Hepatocyte (in vitro differentiated cells): ENCODE measurements around the gene PYGL. TPM values are rescaled to one million over a fixed set of nuclear protein-coding genes. Genes with fewer than 3 reads are reported as not detected.

Experiments
- DNase-seq: peaks from one replicate; pipeline ENCODE4 v3.0.0-alpha.2; 2016; ENCODE audit warnings: low spot score
- H2AFZ ChIP-seq: fragments of 200-600 bp; sonication (generic); 2 replicates; pipeline ENCODE4 v1.6.0; 2016; ENCODE audit warnings: antibody characterized with exemption, mild to moderate bottlenecking
- H3K27ac ChIP-seq: fragments of 200-600 bp; sonication (generic); 2 replicates; pipeline ENCODE4 v1.5.1; 2016; ENCODE audit warnings: mild to moderate bottlenecking
- H3K27me3 ChIP-seq: fragments of 200-600 bp; sonication (generic); 2 replicates; pipeline ENCODE4 v1.6.1; 2016
- H3K36me3 ChIP-seq: fragments of 200-600 bp; sonication (generic); replicated peaks from 2 replicates; pipeline ENCODE4 v1.5.1; 2016; ENCODE audit warnings: low read depth; ENCODE audit not compliant: insufficient read depth
- H3K4me1 ChIP-seq: fragments of 200-600 bp; sonication (generic); 2 replicates; pipeline ENCODE4 v1.5.1; 2016; ENCODE audit warnings: mild to moderate bottlenecking, moderate library complexity; ENCODE audit not compliant: insufficient read depth
- H3K4me2 ChIP-seq: fragments of 200-600 bp; sonication (generic); 2 replicates; pipeline ENCODE4 v1.6.0; 2016
- H3K4me3 ChIP-seq: fragments of 200-600 bp; sonication (generic); 2 replicates; pipeline ENCODE4 v1.5.1; 2016; ENCODE audit warnings: mild to moderate bottlenecking
- H3K79me2 ChIP-seq: fragments of 200-600 bp; sonication (generic); 2 replicates; pipeline ENCODE4 v1.6.0; 2017; ENCODE audit warnings: mild to moderate bottlenecking
- H3K9me2 ChIP-seq: fragments of 200-600 bp; sonication (generic); replicated peaks from 2 replicates; pipeline ENCODE4 v1.6.0; 2017; ENCODE audit warnings: mild to moderate bottlenecking; ENCODE audit not compliant: insufficient read depth
- H3K9me3 ChIP-seq: fragments of 200-600 bp; sonication (generic); 2 replicates; pipeline ENCODE4 v1.5.1; 2016; ENCODE audit warnings: low read depth, mild to moderate bottlenecking
- H4K20me1 ChIP-seq: fragments of 200-600 bp; sonication (generic); 2 replicates; pipeline ENCODE4 v1.6.0; 2016; ENCODE audit warnings: mild to moderate bottlenecking; ENCODE audit not compliant: insufficient read depth, poor library complexity, severe bottlenecking
- EZH2 ChIP-seq: fragments of 200-600 bp; sonication (generic); IDR thresholded peaks from 2 replicates; pipeline ENCODE4 v1.6.1; 2016; ENCODE audit warnings: antibody characterized with exemption, mild to moderate bottlenecking, borderline replicate concordance
- EZH2phosphoT487 ChIP-seq: fragments of 200-600 bp; sonication (generic); IDR thresholded peaks from one replicate; pipeline ENCODE4 v1.6.1; 2018; ENCODE audit warnings: antibody characterized with exemption, mild to moderate bottlenecking, low read depth, moderate library complexity; ENCODE audit not compliant: unreplicated experiment, severe bottlenecking
- WGBS: methylation state at CpG from one replicate; pipeline ENCODE4 v1.1.6; 2016; ENCODE audit warnings: low lambda C conversion rate; ENCODE audit errors: missing lambda C conversion rate; 5-methylcytosine and 5-hydroxymethylcytosine counted together
- polyA plus RNA-seq: library from polyadenylated mRNA; unstranded; fragments of >200 nt; fragmentation: Nextera tagmentation; extraction: Ambion mirVana; gene quantifications from 2 replicates; pipeline ENCODE4 v1.2.1, GENCODE V29; 2016
- total RNA-seq: library from RNA; depleted of rRNA; stranded (reverse); fragments of >200 nt; gene quantifications from 2 replicates; pipeline ENCODE4 v1.2.3, GENCODE V29; 2014
- TF ChIP-seq, protein P1 (sequence below): fragments of 200-600 bp; sonication (generic); IDR thresholded peaks from 2 replicates; pipeline ENCODE4 v1.5.1; 2016; ENCODE audit warnings: antibody characterized with exemption, mild to moderate bottlenecking; ENCODE audit not compliant: poor library complexity

PYGL gene
- total and polyA plus RNA-seq, 2 experiments from 2014 or later, result 37.9 to 51.6 TPM

DNA sequence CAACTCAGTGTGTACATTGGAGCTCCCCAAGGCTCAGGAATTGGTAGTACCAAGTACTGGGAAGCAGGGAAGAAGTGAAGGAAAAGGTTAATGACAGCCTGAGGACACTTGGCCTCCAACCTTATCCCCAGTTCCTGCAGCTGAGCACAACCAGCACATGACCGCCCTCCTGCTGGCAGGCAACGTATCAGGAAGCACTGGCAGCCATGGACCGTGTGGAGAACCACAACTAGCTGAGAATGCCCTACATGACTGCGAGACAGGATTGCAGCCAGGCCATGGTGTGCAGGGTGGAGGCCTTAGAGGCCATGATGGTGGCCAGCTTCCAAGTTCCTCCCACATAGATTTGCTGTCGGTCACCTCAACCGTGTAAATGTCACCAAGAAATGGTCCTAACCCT lies 26.8 kb downstream of the PYGL start:
- no peak for TF ChIP-seq EZH2phosphoT487
- TF ChIP-seq, protein P1, sequence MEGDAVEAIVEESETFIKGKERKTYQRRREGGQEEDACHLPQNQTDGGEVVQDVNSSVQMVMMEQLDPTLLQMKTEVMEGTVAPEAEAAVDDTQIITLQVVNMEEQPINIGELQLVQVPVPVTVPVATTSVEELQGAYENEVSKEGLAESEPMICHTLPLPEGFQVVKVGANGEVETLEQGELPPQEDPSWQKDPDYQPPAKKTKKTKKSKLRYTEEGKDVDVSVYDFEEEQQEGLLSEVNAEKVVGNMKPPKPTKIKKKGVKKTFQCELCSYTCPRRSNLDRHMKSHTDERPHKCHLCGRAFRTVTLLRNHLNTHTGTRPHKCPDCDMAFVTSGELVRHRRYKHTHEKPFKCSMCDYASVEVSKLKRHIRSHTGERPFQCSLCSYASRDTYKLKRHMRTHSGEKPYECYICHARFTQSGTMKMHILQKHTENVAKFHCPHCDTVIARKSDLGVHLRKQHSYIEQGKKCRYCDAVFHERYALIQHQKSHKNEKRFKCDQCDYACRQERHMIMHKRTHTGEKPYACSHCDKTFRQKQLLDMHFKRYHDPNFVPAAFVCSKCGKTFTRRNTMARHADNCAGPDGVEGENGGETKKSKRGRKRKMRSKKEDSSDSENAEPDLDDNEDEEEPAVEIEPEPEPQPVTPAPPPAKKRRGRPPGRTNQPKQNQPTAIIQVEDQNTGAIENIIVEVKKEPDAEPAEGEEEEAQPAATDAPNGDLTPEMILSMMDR, result no peak
- no peak for TF ChIP-seq EZH2
- no peaks in the 10 kb centered on the region for H3K79me2 ChIP-seq
- H3K9me2 ChIP-seq, result no peaks in the 10 kb centered on the region
- no peak overlapping the region for H3K4me3 ChIP-seq
- no peak overlapping the region for H3K27ac ChIP-seq
- no peak overlapping the region for H3K4me2 ChIP-seq
- peaks cover 8% of the 10 kb centered on the region for H3K4me1 ChIP-seq
- WGBS, result 88% methylated on average over 6 of the region's 6 CpGs
- no peaks in the 10 kb centered on the region for H3K36me3 ChIP-seq
- H3K9me3 ChIP-seq, result no peaks in the 10 kb centered on the region
- DNase-seq, result no peak
- no peaks in the 10 kb centered on the region for H3K27me3 ChIP-seq
- no peaks in the 10 kb centered on the region for H4K20me1 ChIP-seq
- no peak overlapping the region for H2AFZ ChIP-seq

DNA sequence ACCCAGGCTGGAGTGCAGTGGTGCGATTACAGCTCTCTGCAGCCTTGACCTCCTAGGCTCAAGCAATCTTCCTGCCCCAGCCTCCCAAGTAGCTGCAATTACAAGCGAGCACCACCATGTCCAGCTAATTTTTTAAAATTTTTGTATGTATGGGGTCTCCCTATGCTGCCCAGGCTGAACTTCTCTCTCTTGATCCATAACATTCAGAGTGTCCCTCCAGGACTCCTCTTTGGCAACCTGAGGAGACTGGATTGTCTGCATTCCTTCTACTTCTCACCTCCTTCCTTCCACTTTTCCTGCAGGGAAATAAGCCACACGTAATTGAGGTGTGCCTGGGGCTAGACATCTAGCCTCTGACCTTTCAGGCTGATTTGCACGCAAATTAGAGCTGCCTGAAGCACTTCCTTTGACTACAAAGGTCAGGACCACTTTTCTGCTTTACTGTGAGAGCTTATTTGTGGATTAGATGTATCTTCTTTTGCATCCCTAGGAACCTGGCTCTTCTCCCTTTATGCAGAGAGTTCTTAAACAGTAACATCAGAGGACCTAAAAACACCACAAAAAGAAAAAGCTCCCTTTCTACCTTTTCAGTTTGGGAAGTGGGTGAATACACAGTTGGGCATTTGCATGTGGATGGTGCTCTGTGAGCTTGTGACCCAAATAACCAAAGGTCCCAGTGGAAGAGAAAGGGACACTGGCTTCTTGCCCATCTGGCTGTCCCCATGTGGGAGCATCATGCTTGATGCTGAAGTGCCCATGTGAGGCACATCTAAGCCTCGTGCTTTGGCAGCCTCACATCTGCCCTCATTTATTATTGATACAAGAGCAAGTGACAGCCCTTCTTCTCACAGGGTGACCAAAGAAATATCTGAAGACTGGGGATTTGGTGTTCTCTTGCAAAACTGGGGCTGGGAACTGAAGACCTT lies 33.5 kb downstream of the PYGL start:
- Histone ChIP-seq H3K36me3 (no peaks in the 10 kb centered on the region), H3K79me2 (no peaks in the 10 kb centered on the region), H3K9me2 (no peaks in the 10 kb centered on the region), H3K4me2 (no peak overlapping the region), H3K4me3 (no peak overlapping the region), H2AFZ (no peak overlapping the region), H3K9me3 (no peaks in the 10 kb centered on the region), H3K4me1 (no peaks in the 10 kb centered on the region), H4K20me1 (no peaks in the 10 kb centered on the region), H3K27me3 (no peaks in the 10 kb centered on the region), H3K27ac (no peak overlapping the region)
- 74% methylated on average over 5 of the region's 5 CpGs for WGBS
- no peak for DNase-seq
- TF ChIP-seq EZH2phosphoT487, result no peak
- no peak for TF ChIP-seq EZH2
- TF ChIP-seq, protein P1, result no peak

DNA sequence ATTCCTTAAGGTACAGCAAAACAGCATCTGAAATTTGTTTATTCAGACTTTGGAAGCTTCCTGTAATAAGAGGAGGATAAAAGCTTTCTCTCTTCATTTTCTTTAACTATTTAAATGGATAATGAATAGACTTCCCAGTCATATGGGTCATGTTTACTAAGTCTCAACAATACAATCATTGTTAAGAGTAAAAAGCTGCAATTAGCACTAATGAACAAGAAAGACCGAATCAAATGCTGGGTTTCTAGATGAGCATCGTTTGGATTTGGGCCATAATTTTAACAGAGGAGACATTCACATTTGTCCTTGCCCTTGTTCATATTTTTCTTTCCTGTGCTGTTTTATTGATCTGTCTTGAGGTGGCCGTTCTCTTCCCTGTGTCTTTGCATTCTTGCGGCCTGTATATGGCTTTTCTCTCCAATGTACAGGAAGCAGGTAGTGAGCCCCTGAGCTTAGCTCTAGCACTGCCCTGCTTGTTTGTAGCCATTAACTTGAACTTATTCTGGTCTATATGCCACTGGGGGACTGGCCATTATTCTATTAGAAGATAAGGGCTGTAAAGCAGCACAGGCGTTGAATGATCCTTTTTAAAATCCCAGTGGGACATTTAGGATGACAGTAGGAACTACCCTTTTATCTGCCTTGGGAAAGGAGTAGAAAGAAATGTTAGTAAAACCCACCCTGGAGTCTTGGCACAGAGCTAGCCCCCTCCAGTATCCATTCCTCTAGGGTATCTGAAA lies 37.8 kb downstream of the PYGL start:
- Histone ChIP-seq H3K27me3 (no peaks in the 10 kb centered on the region), H3K9me3 (no peaks in the 10 kb centered on the region), H3K4me1 (no peaks in the 10 kb centered on the region), H4K20me1 (no peaks in the 10 kb centered on the region), H3K4me2 (no peak overlapping the region), H3K4me3 (no peak overlapping the region), H3K36me3 (no peaks in the 10 kb centered on the region), H2AFZ (no peak overlapping the region), H3K27ac (no peak overlapping the region), H3K79me2 (no peaks in the 10 kb centered on the region), H3K9me2 (no peaks in the 10 kb centered on the region)
- TF ChIP-seq EZH2 (no peak), EZH2phosphoT487 (no peak)
- TF ChIP-seq, protein P1, result no peak
- DNase-seq, result no peak
- 71% methylated on average over 5 of the region's 5 CpGs for WGBS
